K562 (cell line): ENCODE data around the gene ATP9A.

Experiments
- CBFB ChIP-seq: sonication (generic); formaldehyde crosslinking; IDR thresholded peaks from 2 replicates; pipeline ENCODE4 v1.4.0; 2020; ENCODE audit warnings: mild to moderate bottlenecking, missing genetic modification reagents
- KHSRP ChIP-seq: fragments of 450-650 bp; IDR thresholded peaks from 2 replicates; pipeline ENCODE4 v1.6.1; 2017
- LARP7 ChIP-seq: fragments of 450-650 bp; IDR thresholded peaks from 2 replicates; pipeline ENCODE4 v1.6.1; 2016
- MEF2A ChIP-seq: IDR thresholded peaks from 2 replicates; pipeline ENCODE4 v1.6.1; 2011; ENCODE audit warnings: low read depth, mild to moderate bottlenecking, low read length, moderate library complexity; ENCODE audit not compliant: control insufficient read depth
- POLR2AphosphoS5 ChIP-seq: IDR thresholded peaks from 2 replicates; pipeline ENCODE4 v1.6.1; 2011; ENCODE audit warnings: mild to moderate bottlenecking, low read depth, low read length, moderate library complexity; ENCODE audit not compliant: control insufficient read depth, insufficient read depth
- ZNF354B ChIP-seq: fragments of 250-450 bp; sonication (Bioruptor Pico); IDR thresholded peaks from 2 replicates; pipeline ENCODE4 v1.4.0; 2020

- TF ChIP-seq POLR2AphosphoS5 (no peak), ZNF354B (CRISPR knock-in tag) (no peak), CBFB (CRISPR knock-in tag) (no peak), KHSRP (no peak), MEF2A (no peak), LARP7 (no peak)
Measured at GRCh38 chr20:51692806-51693400, 75.3 kb downstream of the ATP9A start.
